Measurements from ENCODE around the gene SSUH2. TPM values are rescaled to one million over a fixed set of nuclear protein-coding genes. Genes with fewer than 3 reads are reported as not detected.

SSUH2 gene
- total and polyA plus RNA-seq, 3 donors from 2014 or later = 9.8 to 28.9 (median 15.0) TPM

DNA sequence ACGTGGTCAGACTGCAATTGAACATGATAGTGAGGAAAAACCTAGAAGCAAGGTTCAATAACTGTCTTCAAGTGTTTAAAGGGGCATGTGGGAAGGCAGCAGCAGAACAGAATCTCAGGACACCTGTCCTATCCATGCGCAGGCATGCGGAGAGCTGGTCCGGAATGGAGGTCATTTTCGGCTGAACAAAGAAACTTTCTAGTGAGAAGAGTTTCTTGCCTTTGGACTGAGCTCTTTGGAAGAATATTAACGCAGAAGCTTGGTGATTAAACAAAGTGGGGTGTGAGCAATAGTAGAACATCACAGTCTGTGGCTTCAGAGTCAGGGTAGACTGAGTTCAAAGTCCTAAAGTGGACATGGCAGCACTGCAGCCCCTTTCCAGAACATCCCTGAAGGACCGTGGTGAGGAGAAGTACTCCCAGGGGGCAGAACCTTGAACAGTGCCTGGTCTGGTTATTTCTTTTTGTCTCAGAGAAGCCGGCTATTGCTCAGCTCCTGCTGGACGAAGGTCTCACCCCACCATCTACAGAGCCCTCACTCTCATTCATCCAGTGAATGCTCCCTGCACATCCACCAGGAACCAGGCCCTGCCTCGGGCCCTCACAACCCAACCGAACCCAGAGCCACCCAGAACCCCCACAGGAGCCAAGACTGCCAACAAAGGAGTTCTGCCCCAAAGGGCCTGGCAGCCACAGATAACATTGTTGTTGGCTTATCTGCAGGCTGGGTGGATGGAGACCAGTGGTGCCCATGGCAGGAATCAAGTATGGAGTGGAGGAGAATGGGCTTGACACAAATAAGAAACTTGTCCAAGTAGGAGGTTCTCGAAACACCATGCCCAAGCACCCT is 2.8 kb upstream of the SSUH2 start:
- no peak for DNase-seq
- Histone ChIP-seq H3K27ac (no peak overlapping the region), H3K27me3 (no peaks in the 10 kb centered on the region), H3K36me3 (ENCODE audit: low read depth, missing control alignments) (no peaks in the 10 kb centered on the region), H3K4me3 (no peak overlapping the region), H3K9me3 (no peaks in the 10 kb centered on the region), H3K4me1 (no peaks in the 10 kb centered on the region)
- intact Hi-C loops (cut with DNase I; ENCODE audit: low total_unique reads) = no loop called here
- TF ChIP-seq POLR2A (IDR thresholded peaks at IDR 0.05) (no peak), CTCF (IDR thresholded peaks at IDR 0.05) (no peak)
- WGBS, 2 donors = 89 to 91% methylated on average over 12 of the region's 12 CpGs

DNA sequence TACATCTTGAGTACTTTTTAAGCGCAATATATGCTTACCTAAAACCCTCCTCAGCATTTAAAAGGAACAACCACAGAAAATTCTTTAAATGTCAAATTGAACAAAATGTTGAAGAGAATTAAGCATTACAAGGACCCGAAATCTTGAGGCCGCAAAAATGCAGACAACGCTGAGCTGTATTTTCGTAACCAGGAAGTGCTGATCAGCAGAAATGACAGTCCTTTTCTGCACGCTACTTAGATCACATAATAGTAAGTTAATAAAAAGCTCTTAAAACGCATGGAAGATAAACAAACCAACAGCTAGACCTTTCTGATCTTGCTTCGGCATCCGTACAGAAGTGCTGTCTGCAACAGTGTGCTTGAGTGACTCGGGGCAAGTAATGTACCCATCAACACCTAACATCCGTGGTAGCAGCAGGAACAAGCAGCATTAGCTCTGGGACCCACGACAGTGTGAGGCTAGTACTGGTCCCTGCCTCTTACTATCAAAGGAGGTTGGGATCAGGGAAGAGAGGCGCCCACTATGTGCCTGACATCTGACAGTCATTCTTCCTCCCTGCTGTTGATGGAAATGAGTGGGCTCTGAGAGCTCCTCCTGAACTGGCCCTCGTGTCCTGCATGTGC is 1.8 kb upstream of the SSUH2 start:
- no peak for DNase-seq
- no peaks in the 10 kb centered on the region for H3K9me3 ChIP-seq
- H3K36me3 ChIP-seq (ENCODE audit: low read depth, missing control alignments) = no peaks in the 10 kb centered on the region
- 87 to 95% methylated on average over 14 of the region's 14 CpGs for WGBS, 2 donors
- no peaks in the 10 kb centered on the region for H3K4me1 ChIP-seq
- H3K27me3 ChIP-seq = no peaks in the 10 kb centered on the region
- TF ChIP-seq CTCF (IDR thresholded peaks at IDR 0.05) (no peak), POLR2A (IDR thresholded peaks at IDR 0.05) (no peak)
- intact Hi-C loops (cut with DNase I; ENCODE audit: low total_unique reads) = no loop called here
- no peak overlapping the region for H3K27ac ChIP-seq
- no peak overlapping the region for H3K4me3 ChIP-seq

GRCh38 chr3:8645712-8646111 is 1.1 kb upstream of the SSUH2 start:
- Histone ChIP-seq H3K36me3 (ENCODE audit: low read depth, missing control alignments) (no peaks in the 10 kb centered on the region), H3K4me3 (no peak overlapping the region), H3K4me1 (no peaks in the 10 kb centered on the region), H3K9me3 (no peaks in the 10 kb centered on the region), H3K27me3 (no peaks in the 10 kb centered on the region), H3K27ac (no peak overlapping the region)
- DNase-seq = no peak
- WGBS, 2 donors = 74 to 92% methylated on average over 6 of the region's 6 CpGs
- TF ChIP-seq POLR2A (IDR thresholded peaks at IDR 0.05) (no peak), CTCF (IDR thresholded peaks at IDR 0.05) (no peak)
- intact Hi-C loops (cut with DNase I; ENCODE audit: low total_unique reads) = no loop called here

GRCh38 chr3:8643693-8644365 is 769 bp downstream of the SSUH2 start:
- Histone ChIP-seq H3K27me3 (no peaks in the 10 kb centered on the region), H3K4me1 (no peaks in the 10 kb centered on the region), H3K9me3 (no peaks in the 10 kb centered on the region), H3K27ac (no peak overlapping the region), H3K4me3 (no peak overlapping the region), H3K36me3 (ENCODE audit: low read depth, missing control alignments) (no peaks in the 10 kb centered on the region)
- intact Hi-C loops (cut with DNase I; ENCODE audit: low total_unique reads) = no loop called here
- whole genome bisulfite sequencing, 2 donors = 68 to 71% methylated on average over 10 of the region's 10 CpGs
- TF ChIP-seq POLR2A (IDR thresholded peaks at IDR 0.05) = no peak
- TF ChIP-seq CTCF (IDR thresholded peaks at IDR 0.05) = no peak
- no peak for DNase-seq

Data from testis (tissue), 3 donors.